Measurements from ENCODE around the gene TAF4.
"Not testable (repeated sequence)": the region's sequence is repeated elsewhere in the genome, so short reads cannot be mapped to it uniquely, and the experiment has no call there.

Gene TAF4

GRCh38 chr20:61948056-61948455 is 117.6 kb downstream of the TAF4 start:
- not testable (repeated sequence) for DNase-seq (ENCODE audit: low spot score)

DNA sequence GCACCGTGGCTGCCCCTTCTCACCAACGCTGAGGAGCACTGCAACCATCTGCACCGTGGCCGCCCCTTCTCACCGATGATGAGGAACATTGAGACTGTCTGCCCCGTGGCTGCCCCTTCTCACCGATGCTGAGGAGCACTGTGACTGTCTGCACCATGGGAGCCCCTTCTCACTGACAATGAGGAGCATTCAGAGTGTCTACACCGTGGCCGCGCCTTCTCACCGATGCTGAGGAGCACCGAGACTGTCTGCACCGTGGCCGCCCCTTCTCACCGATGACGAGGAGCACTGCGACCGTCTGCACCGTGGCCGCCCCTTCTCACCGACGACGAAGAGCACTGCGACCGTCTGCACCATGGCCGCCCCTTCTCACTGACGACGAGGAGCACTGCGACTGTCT is 120.2 kb downstream of the TAF4 start:
- DNase-seq (ENCODE audit: low spot score): not testable (repeated sequence)

DNA sequence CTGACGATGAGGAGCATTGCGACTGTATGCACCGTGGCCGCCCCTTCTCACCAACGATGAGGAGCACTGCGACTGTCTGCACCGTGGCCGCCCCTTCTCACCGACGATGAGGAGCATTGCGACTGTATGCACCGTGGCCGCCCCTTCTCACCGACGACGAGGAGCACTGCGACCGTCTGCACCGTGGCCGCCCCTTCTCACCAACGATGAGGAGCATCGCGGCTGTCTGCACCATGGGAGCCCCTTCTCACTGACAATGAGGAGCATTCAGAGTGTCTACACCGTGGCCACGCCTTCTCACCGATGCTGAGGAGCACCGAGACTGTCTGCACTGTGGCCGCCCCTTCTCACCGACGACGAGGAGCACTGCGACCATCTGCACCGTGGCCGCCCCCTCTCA is 120.7 kb downstream of the TAF4 start:
- not testable (repeated sequence) for DNase-seq (ENCODE audit: low spot score)

GRCh38 chr20:61942526-61942925 is 123.2 kb downstream of the TAF4 start:
- DNase-seq (ENCODE audit: low spot score): no peak

DNA sequence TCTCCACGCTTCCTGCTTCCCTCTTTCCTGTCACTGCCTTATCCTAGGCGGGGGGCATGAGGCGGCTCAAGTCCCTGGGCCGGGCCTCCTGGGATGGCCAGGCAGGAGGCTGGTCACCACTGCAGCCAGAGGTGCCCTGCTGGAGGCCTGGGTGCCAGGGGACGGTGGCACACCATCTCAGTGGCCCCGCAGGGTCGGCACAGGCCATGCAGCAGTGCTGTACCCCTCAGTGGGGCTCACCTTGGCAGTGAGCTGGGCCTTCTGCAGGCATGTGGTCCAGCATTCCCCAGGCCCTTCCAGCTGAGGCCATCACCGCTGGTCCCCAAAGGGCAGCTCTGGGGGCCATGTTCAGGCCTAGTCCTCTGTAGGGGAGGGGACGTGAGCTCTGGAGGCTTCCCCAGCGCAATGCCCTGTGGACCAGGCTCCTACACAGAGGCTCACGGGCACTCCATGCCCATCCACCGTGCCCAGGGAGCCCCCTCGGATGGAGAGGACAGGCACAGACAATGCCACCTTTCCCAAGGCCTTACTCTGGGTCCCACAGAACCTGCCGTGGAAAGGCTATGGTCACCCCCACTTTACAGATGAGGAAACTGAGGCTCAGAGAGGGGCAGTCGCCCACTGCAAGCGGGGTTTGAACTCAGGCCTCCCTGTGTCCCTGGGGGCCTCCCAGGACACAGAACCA is 123.8 kb downstream of the TAF4 start:
- DNase-seq (ENCODE audit: low spot score): no peak

- DNase-seq (ENCODE audit: low spot score): no peak
Measured at GRCh38 chr20:61940976-61941720, 124.5 kb downstream of the TAF4 start.

DNA sequence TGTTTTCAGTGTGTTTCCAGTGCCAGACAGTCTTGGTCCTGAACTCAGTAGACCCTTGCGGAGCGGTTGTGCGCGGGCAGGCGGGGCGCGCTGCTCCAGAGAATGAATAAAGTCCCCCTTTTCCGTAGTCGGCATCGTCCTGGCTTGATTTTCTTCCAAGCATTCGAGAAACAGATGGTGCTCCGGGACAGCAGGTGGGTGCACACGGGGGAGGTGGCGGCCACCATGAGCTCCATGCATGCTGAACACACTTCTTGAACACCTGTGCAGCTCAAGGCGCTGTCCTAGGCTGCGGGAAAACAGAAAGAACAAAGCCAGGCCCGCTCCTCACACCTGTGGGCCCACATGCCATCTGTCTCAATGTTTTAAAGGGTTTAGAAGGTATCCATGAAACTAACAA is 125.2 kb downstream of the TAF4 start:
- no peak for DNase-seq (ENCODE audit: low spot score)

GRCh38 chr20:61939691-61940360 is 125.9 kb downstream of the TAF4 start:
- no peak for DNase-seq (ENCODE audit: low spot score)

DNA sequence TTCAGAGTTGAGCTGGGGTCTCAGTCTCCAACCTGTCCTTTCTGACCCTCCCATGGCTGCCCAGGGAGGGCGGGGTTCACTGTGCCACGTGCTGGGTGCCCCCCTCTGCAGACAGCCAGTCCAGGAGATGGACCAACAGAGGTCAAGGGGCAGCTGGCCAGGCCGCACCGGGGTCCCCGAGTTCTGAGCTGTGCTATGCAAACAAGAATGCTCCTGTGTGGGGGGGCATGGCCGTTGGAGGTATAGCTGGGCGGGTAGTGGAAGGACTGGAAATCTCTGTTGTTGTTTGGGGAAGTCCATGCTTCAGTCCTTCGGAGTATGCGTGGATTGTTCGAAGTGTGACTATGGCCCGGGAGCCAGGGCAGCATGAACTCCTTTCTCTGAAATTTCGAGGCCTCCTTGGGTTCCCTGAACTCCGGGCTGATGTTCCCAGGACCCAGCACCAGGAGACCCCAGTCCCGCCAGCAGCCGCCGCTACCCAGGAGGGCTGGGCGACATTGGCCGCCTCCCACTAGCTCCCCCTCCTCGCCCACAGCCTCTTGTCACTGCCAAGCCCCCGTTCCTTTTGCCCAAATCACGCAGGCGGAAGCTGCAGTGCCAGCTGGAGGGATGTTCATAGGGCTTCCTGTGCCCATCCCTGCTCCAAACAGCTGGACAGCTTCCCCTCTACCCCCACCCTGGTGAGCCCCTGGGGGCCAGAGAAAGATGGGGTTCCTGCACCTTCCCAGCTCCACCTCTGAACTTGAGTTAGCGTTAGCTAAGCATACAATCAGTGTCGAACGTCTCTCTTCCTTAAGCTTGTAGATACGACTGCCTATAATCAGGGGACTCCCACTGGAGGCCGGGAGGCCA is 126.6 kb downstream of the TAF4 start:
- no peak for DNase-seq (ENCODE audit: low spot score)

DNA sequence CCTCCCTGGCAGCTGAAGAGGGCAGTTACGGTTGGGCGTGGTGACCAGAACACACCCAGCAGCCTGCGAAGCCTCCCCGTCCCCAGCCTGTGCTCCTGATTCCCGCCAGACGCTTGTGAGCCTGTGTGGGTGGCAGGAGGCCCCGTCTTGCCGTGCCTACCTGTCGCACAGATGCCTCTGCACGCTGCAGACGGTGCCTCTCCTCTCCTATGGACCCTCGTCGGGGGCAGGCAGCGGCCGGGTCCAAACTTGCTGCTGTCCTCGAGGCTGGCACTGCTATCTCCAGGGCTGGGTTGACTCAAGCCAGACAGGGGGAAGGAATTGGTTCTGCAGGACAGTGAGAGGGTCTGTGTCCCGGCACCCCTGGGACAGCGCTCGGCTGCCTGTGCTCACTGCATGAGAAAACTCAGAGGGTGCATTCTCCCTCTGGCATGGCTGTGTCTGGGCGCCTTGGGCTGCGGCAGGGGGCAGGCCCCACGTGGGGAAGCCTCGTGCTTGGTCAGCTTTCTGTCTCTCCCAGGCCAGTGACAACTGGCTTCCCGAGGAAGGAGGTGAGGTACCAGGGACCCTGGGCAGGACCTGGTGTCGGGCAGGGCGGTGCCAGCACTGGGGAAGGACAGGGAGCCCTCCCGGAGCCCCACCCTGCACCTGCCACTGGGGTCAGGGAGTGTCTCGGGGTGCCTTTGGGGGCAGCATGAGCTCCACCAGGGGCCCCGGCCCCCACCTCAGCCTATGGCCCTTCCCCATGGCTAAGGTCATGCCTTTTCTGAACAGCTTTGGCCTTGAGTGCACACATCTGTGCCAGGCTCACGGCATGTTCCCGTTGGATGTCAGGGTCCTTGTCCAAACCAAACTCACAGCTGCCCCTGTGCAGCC is 127.5 kb downstream of the TAF4 start:
- no peak for DNase-seq (ENCODE audit: low spot score)

- DNase-seq (ENCODE audit: low spot score): no peak
Measured at GRCh38 chr20:61937146-61937962, 128.3 kb downstream of the TAF4 start.

DNA sequence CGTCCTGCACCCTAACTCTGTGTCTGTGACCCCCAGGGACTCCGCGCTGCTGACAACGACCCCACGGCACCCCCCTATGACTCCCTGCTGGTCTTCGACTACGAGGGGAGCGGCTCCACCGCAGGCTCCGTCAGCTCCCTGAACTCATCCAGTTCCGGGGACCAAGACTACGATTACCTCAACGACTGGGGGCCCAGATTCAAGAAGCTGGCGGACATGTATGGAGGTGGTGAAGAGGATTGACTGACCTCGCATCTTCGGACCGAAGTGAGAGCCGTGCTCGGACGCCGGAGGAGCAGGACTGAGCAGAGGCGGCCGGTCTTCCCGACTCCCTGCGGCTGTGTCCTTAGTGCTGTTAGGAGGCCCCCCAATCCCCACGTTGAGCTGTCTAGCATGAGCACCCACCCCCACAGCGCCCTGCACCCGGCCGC is 129.0 kb downstream of the TAF4 start:
- DNase-seq (ENCODE audit: low spot score): no peak

DNA sequence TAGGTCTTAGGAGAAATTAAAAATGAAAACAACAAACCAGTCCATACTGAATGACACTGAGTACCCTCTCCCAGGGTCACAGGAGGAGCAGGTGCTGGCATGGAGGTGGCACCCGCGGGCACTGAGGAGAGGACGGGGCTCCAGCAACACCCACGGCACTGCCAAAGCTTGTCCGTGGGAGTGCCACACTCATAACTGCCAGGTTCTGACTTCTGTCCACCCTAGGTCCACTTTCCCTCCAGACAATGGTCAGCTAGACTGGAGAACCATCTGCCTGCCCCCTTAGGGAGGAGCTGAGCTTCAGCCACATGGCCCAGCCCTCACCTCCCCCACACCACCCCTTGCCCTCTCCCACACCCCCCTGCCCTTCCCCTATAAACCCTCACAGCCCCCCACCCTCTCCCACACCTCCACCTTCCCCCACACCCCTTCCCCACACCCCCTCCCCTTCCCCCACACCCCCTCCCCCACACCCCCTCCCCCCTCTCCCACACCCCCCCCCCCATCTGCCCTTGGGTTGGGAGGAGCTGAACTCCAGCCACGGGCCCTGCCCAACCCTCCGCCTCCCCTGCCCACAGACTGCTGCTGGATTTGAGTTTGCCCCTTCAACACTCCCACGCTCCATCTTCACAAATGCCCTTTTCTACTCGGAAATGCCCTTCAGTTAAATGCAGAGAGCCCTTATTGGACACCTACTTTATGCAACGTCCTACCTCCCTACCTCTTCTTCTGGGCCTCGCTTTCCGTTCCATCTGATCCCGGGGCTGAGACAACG is 129.6 kb downstream of the TAF4 start:
- no peak for DNase-seq (ENCODE audit: low spot score)

DNA sequence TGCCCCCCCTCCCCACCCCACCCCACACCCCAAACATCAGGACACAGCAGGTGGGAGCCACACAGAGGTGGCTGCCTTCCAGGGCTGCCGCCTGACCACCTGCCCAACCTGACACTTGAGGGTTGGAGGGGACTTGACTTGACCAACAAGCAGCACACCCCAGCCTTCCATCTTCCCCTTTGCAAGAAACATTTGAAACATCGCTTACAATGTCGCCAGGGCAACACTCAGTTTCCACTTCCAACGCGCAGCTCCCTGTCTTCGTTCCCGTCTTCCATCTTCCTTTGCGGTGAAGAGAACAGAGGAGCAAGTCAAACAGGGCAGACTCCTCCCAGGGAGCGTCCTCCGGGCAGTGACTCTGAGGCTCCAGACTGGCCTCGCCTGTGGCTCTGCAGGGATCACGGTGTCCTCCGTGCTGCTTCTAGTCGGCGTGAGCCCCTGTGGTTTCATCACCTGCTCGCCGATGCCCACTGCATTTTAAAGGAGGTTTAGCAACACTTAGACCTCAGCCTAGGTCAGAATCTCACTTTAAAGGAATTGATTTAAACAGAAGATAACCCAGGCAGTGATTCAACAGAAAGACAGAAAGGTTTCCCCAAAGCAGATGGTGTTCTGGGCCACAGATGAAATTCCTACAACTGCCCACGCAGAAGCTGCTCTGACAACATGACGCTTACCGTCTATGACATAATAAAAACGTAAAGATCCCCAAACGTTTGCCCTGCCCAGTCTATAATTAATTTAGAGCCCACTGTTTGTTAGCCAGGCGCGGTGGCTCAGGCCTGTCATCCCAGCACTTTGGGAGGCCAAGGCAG is 130.8 kb downstream of the TAF4 start:
- no peak for DNase-seq (ENCODE audit: low spot score)

GRCh38 chr20:61933951-61934715 is 131.5 kb downstream of the TAF4 start:
- no peak for DNase-seq (ENCODE audit: low spot score)

- no peak for DNase-seq (ENCODE audit: low spot score)
Measured at GRCh38 chr20:61933481-61933950, 132.2 kb downstream of the TAF4 start.

GRCh38 chr20:61932711-61933480 is 132.8 kb downstream of the TAF4 start:
- DNase-seq (ENCODE audit: low spot score): no peak
